ENCODE results near the gene STK35.

Gene STK35

GRCh38 chr20:2136275-2136674 is 34.6 kb downstream of the STK35 start:
- peak; percentile 52 for DNase-seq

- no peak for DNase-seq
Observed at GRCh38 chr20:2137552-2138201, 36.0 kb downstream of the STK35 start.

GRCh38 chr20:2138396-2138795 is 36.8 kb downstream of the STK35 start:
- no peak for DNase-seq

GRCh38 chr20:2139250-2139649 is 37.6 kb downstream of the STK35 start:
- no peak for DNase-seq

GRCh38 chr20:2139736-2140135 is 38.1 kb downstream of the STK35 start:
- DNase-seq = no peak

GRCh38 chr20:2140561-2140960 is 38.9 kb downstream of the STK35 start:
- no peak for DNase-seq

- no peak for DNase-seq
Observed at GRCh38 chr20:2141600-2142575, 40.3 kb downstream of the STK35 start.

- no peak for DNase-seq
Observed at GRCh38 chr20:2142649-2143048, 41.0 kb downstream of the STK35 start.

GRCh38 chr20:2143594-2143993 is 42.0 kb downstream of the STK35 start:
- DNase-seq = no peak

- DNase-seq = no peak
Observed at GRCh38 chr20:2144850-2145249, 43.2 kb downstream of the STK35 start.

GRCh38 chr20:2145376-2145775 is 43.7 kb downstream of the STK35 start:
- DNase-seq = no peak

- DNase-seq = no peak
Observed at GRCh38 chr20:2146080-2146867, 44.6 kb downstream of the STK35 start.

GRCh38 chr20:2149507-2149906 is 47.9 kb downstream of the STK35 start:
- DNase-seq = no peak

GRCh38 chr20:2150660-2151059 is 49.0 kb downstream of the STK35 start:
- DNase-seq = no peak

GRCh38 chr20:2151858-2152281 is 50.2 kb downstream of the STK35 start:
- DNase-seq = no peak

- no peak for DNase-seq
Observed at GRCh38 chr20:2152317-2152716, 50.7 kb downstream of the STK35 start.

- DNase-seq = no peak
Observed at GRCh38 chr20:2153326-2153725, 51.7 kb downstream of the STK35 start.

GRCh38 chr20:2156224-2156623 is 54.6 kb downstream of the STK35 start:
- no peak for DNase-seq

GRCh38 chr20:2156666-2157624 is 55.3 kb downstream of the STK35 start:
- no peak for DNase-seq

- no peak for DNase-seq
Observed at GRCh38 chr20:2162125-2162822, 60.6 kb downstream of the STK35 start.

- DNase-seq = no peak
Observed at GRCh38 chr20:2162823-2163166, 61.2 kb downstream of the STK35 start.

GRCh38 chr20:2163312-2163711 is 61.7 kb downstream of the STK35 start:
- no peak for DNase-seq

All from NCI-H1105 treated with DMSO at 0.1 percent for 48 hours (cell line).